Measurements from ENCODE around the gene SRC.

The SRC gene

DNA sequence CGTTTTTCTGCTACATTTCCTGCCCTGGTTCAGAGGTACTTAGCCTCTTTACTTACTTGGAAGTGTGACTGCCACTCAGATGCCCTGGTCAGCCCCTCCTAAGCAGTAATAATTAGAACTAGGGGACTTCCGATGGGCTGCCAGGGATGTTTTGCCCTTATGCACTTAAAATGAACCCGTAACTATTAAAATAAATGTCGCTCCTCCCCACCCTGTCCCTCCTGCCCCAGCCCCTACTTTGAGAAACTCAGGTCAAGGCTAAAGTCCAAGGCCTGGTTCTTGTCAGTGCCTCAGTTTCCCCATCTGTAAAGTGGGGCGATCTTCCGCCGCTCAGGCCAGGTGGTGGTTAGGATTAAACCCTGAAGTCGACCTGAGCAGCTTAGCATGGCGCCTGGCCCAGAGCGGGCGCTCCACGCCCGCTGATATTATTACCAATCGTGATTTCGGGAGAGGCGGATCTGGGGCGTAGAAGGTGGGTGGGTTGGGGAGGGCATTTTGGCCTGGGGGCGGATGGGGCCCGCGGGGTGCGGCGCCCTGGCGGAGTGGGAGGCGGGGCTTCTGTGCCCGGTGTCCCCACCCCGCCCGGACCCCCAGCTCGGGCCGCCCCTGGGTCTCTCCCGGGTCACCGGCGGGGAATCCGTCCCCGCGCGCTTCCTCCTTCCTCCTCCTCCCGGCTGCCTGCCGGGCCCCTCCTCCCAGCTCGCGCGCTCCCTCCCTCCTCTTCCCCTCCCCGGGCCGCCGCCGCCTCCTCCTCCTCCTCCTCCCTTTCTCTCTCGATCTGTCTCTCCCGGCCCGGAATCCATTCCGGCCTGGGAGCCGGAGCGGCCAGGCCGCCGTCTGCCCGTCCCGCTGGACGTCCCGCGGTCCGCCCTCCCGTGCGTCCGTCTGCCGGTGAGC, at the start of gene SRC:
Gene SRC (plus strand): TSS at position 802 of the 897 bp plus-strand sequence. CDS start 38,014 bp downstream, outside the sequence.
- FAIRE-seq (no peak), DNase-seq (ENCODE audit: extremely low spot score, insufficient read length, low read depth) (peak; percentile 60)

DNA sequence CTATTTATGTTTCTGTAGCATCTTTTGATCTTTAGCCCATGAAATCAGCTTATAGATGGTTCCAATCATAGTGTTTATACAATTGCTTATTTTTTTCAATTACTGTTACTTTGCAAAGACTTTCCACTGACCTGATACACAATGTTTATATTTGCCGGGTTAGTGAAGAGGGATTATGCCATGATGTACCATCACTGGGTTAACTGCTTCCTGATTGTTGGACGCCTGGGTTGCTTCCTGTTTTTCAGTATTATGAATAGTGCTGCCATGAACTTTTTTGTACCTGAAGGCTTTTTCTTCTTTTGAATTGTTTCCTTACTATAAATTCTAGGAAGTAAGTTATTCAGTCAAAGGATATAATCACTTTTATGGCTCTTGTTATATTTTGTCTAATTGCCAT, 49.6 kb upstream of the SRC start:
- DNase-seq (ENCODE audit: extremely low spot score, insufficient read length, low read depth) = no peak
- no peak for FAIRE-seq

DNA sequence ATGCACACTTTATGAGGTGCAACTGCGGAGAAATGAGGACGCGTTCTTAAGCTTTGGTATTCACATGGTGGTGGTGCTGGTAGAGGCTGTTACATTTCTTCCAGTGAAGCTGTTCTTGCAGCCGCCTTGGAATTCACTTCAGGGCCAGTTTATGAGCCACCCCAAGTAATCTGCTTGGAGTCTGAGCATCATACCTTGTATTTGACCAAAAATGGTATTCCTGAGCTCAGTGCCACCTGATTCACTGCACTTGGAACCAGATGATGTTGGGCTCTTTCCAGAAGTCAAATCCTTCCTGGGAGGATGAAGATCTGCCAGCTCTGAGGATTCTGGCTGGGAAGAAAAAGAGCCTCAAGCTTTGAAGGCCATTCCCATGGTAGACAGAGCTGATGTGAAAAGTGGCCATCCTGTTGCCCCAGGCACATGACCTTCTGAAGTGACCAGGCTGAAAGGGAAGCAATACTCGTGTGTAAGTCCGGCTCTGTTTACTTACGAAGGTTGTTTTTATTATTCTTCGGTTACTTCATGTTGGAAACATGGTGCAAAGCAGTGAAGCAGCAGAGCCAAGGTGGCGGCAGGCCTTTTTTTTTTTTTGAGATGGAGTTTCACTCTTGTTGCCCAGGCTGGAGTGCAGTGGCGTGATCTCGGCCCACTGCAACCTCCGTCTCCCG, 48.7 kb upstream of the SRC start:
- no peak for DNase-seq (ENCODE audit: extremely low spot score, insufficient read length, low read depth)
- no peak for FAIRE-seq

DNA sequence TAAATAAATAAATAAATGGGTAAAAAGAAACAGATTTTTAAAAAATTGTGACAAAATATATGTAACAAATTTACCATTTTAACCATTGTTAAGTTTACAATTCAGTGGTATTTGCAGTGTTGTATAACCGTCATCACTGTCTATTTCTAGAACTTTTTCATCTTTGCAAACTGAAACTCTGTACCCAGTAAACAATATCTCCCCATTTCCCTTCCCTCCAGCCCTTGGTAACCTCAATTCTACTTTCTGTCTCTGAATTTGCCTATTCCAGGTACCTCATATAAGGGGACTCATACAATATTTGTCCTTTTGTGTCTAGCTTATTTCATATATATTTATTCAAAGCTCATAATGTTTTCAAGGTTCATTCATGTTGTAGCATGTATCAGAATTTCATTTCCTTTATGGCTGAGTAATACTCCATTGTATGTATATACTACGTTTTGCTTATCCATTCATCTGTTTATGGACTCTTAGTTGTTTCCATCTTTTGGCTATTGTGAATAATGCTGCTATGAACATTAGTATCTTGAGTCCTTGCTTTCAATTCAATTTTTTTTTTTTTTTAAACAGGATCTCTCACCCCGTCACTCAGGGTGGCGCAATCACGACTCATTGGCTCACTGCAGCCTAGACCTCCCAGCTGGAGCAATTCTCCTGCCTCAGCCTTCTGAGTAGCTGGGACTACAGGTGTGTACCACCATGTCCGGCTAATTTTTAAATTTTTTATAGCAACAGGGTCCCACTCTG, 47.6 kb upstream of the SRC start:
- FAIRE-seq = peak; percentile 59
- no peak for DNase-seq (ENCODE audit: extremely low spot score, insufficient read length, low read depth)

GRCh38 chr20:37299718-37300528, 46.0 kb upstream of the SRC start:
- DNase-seq (ENCODE audit: extremely low spot score, insufficient read length, low read depth) (no peak), FAIRE-seq (no peak)

DNA sequence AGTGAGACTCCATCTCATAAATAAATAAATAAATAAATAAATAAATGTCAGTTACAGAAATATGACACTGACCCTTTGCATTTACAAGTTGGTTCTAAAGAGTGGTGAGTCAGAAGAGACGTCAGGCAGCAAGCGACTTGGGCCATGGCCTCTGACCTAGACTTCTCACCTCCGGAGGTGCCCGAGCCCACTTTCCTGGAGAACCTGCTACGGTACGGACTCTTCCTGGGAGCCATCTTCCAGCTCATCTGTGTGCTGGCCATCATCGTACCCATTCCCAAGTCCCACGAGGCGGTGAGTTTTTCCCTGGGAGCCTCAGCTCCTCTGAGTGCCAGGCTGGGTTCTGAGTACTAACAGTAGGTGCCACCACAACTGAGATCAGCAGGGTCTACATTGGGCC, 44.8 kb upstream of the SRC start:
- FAIRE-seq = no peak
- no peak for DNase-seq (ENCODE audit: extremely low spot score, insufficient read length, low read depth)

- FAIRE-seq (no peak), DNase-seq (ENCODE audit: extremely low spot score, insufficient read length, low read depth) (no peak)
Observed at GRCh38 chr20:37301558-37301957, 44.4 kb upstream of the SRC start.

DNA sequence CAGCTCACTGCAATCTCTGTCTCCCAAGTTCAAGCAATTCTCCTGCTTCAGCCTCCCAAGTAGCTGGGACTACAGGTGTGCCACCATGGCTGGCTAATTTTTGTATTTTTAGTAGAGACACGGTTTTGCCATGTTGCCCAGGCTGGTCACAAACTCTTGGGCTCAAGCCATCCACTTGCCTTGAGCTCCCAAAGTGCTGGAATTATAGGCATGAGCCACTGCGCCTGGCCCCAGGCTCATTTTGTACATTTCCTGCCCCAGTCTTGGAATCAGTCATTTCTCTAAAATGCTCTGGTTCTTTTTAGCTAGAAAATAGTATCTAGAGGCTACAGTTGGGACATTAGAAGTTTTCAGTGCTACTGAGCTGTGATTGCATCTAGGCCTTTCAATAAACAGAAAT, 43.0 kb upstream of the SRC start:
- FAIRE-seq (no peak), DNase-seq (ENCODE audit: extremely low spot score, insufficient read length, low read depth) (no peak)

DNA sequence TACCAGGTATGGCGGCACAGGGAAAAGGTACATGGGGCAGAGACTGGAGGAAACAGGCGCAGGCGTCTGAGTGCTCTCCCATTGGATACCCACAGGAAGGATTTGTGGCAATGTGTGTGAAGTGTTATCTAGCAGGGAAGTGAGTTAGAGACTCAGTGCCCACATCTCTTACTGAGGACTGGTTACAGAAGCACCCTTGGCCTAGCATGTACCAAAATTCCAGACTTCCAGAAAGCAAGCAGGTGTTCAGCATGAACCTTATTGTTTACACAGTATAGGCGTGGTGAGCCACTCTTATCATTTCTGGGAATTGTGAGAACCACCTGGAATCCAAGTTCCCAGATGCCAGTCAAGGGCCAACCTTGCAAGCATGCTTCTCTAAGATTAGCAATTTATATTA, 42.3 kb upstream of the SRC start:
- DNase-seq (ENCODE audit: extremely low spot score, insufficient read length, low read depth) (no peak), FAIRE-seq (no peak)

- FAIRE-seq (no peak), DNase-seq (ENCODE audit: extremely low spot score, insufficient read length, low read depth) (no peak)
Observed at GRCh38 chr20:37305079-37305478, 40.9 kb upstream of the SRC start.

GRCh38 chr20:37305839-37306238, 40.1 kb upstream of the SRC start:
- no peak for DNase-seq (ENCODE audit: extremely low spot score, insufficient read length, low read depth)
- no peak for FAIRE-seq

GRCh38 chr20:37308086-37309050, 37.6 kb upstream of the SRC start:
- peak; percentile 26 for DNase-seq (ENCODE audit: extremely low spot score, insufficient read length, low read depth)
- peak; percentile 86 for FAIRE-seq

DNA sequence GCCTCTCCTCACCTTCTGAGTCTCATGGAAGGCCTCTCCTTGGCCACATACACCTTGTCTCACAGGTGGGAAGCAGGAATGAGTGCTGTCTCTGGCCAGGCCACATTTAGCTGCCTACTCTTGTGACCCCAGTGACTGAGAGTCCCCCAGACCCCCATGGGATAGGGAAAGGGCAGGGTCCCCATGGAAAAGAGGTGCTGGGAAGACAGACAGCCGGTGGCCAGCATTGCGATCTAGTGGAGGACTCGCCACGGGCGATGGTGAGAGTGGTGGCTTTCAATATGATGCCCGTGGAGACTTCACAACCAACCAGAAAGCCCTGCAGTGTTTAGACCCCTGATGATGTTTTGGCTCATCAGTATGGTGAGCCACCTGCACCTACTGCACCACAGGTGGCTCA, 36.6 kb upstream of the SRC start:
- DNase-seq (ENCODE audit: extremely low spot score, insufficient read length, low read depth) (no peak), FAIRE-seq (no peak)

DNA sequence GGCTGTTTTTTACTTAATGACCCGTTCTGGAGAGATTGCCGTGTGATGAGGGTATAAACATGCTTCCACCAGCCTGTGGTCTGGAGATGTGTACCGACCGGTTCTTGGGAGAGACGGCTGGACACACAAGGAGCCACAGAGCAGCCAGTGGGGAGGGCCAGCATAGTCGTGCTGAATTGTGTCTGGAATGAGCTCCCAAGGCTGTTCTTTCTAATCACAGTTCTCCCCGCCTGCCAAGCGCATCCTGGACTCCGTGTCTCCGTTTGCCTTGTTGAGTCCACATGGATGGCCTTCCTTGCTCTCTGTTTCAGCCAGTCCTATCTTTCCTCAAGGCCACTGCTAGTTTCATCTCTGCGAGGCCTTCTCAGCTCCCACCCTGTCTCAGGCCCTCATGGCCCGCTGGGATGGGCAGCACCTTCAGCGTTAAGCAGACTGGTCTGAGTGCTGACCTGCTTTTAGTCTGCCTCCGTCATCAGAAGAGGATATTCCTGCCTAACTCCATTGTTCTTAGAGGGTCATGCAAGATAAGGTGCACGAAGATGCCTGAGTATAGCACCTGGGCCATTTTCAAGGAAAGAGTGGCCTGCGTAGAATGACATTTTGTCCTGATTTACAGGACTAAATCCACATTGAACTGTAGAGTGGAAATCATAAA, 35.9 kb upstream of the SRC start:
- FAIRE-seq = no peak
- no peak for DNase-seq (ENCODE audit: extremely low spot score, insufficient read length, low read depth)

DNA sequence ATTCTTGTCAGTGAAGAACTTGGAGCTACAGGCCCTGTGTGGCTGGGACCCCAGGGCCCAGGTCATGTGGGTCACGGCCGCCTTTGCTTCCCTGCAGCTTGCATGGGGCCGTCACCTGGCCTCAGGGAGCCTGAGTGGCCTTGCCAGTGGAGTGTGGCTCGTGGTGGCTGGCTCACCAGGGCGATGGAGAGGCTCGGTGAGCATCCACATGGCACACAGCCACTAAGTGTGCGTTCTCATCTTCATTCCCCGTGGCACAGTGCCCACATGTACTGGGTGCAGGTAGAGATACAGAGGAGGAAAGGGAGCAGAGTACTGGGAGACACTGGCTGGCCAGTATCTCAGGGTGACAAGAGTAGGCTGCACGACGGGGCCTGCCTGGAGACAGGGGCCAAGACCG, 35.0 kb upstream of the SRC start:
- no peak for DNase-seq (ENCODE audit: extremely low spot score, insufficient read length, low read depth)
- FAIRE-seq = no peak

GRCh38 chr20:37311710-37312355, 34.1 kb upstream of the SRC start:
- no peak for DNase-seq (ENCODE audit: extremely low spot score, insufficient read length, low read depth)
- FAIRE-seq = no peak

GRCh38 chr20:37313546-37314091, 32.3 kb upstream of the SRC start:
- DNase-seq (ENCODE audit: extremely low spot score, insufficient read length, low read depth) = no peak
- FAIRE-seq = no peak

GRCh38 chr20:37314099-37314498, 31.8 kb upstream of the SRC start:
- no peak for FAIRE-seq
- no peak for DNase-seq (ENCODE audit: extremely low spot score, insufficient read length, low read depth)

All from GM18507 (cell line).